ENCODE data around the gene SRGAP3. TPM values are rescaled to one million over a fixed set of nuclear protein-coding genes. Genes with fewer than 3 reads are reported as not detected.

SRGAP3 gene
- total and polyA plus RNA-seq, 7 experiments from 2014 or later = 1.4 to 6.0 (median 4.6) TPM

- no peaks in the 10 kb centered on the region for H3K4me1 ChIP-seq (ENCODE audit: control insufficient read depth in 2 of 2, insufficient read depth in 2 of 2, low read length in 2 of 2)
- Mint-ChIP-seq H3K36me3 (peaks cover 0 to 9% (median 4%) of the 10 kb centered on the region in 5 donors), H3K27me3 (peaks cover 0 to 5% (median 0%) of the 10 kb centered on the region in 5 donors), H3K4me3 (no peak overlapping the region), H3K4me1 (peaks cover 0 to 8% (median 0%) of the 10 kb centered on the region in 7 donors), H3K9me3 (no peaks in the 10 kb centered on the region), H3K27ac (no peak overlapping the region)
- ChIA-PET CTCF (no interaction called here), POLR2A (no interaction called here)
- H3K36me3 ChIP-seq (ENCODE audit: control insufficient read depth in 2 of 3, insufficient read depth in 3 of 3, low read length in 3 of 3) = no peaks in the 10 kb centered on the region
- H3K9me3 ChIP-seq (ENCODE audit: control insufficient read depth in 2 of 3, low read length in 3 of 3) = no peaks in the 10 kb centered on the region
- no peak overlapping the region for H3K27ac ChIP-seq (ENCODE audit: low read depth, low read length)
- ATAC-seq (no peak), DNase-seq (no peak)
- H3K4me3 ChIP-seq (ENCODE audit: low read length) = no peak overlapping the region
- intact Hi-C loops (cut with micrococcal nuclease) = no loop called here
- H3K27me3 ChIP-seq (ENCODE audit: control insufficient read depth in 2 of 2, insufficient read depth in 2 of 2, low read length in 2 of 2) = no peaks in the 10 kb centered on the region
These were observed 124.7 kb downstream of the SRGAP3 start for GRCh38 chr3:9124730-9125129.

GRCh38 chr3:9123840-9124239 lies 125.6 kb downstream of the SRGAP3 start:
- ChIA-PET CTCF (no interaction called here), POLR2A (no interaction called here)
- no peak overlapping the region for H3K27ac Mint-ChIP-seq

DNA sequence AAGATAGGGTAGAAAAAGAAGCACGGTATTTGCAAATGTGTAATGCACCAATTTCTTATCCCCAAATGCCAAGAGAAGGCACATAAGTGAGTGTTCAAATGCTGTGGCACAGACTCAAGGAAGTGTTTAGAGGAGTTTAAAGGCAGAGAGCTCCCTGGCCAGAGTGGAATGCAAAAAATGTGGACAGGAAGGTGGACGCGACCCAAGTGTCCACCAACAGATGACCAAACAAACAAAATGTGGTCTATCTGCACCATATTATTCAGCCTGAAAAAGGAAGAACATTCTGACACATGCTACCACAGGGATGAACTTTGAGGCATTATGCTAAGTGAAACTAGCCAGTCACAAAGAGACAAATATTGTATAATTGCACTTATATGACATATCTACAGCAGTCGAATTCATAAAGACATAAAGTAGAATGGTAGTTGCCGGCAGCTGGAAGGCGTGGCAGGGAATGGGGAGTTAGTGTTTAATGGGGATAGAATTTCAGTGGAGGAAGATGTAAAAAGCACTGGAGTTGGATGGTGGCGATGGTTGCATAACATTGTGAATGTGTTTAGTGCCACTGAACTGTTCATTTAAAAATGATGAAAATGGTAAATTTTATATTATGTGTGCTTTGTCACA lies 126.6 kb downstream of the SRGAP3 start:
- intact Hi-C loops (cut with micrococcal nuclease) = no loop called here
- H3K27me3 Mint-ChIP-seq = peaks cover 0 to 5% (median 0%) of the 10 kb centered on the region in 5 donors
- ATAC-seq = no peak
- no peak overlapping the region for H3K27ac ChIP-seq (ENCODE audit: low read depth, low read length)
- no peaks in the 10 kb centered on the region for H3K27me3 ChIP-seq (ENCODE audit: control insufficient read depth in 2 of 2, insufficient read depth in 2 of 2, low read length in 2 of 2)
- H3K4me3 ChIP-seq (ENCODE audit: low read length) = no peak overlapping the region
- H3K4me3 Mint-ChIP-seq = no peak overlapping the region
- ChIA-PET CTCF (interaction anchor here (0.6 kb wide), 1 partner anchor 1630 kb away, joined by 3 read pairs; no protein-coding TSS in a partner anchor), POLR2A (no interaction called here)
- H3K9me3 Mint-ChIP-seq = no peaks in the 10 kb centered on the region
- peaks cover 0 to 5% (median 0%) of the 10 kb centered on the region in 7 donors for H3K4me1 Mint-ChIP-seq
- H3K36me3 ChIP-seq (ENCODE audit: control insufficient read depth in 2 of 3, insufficient read depth in 3 of 3, low read length in 3 of 3) = no peaks in the 10 kb centered on the region
- H3K9me3 ChIP-seq (ENCODE audit: control insufficient read depth in 2 of 3, low read length in 3 of 3) = no peaks in the 10 kb centered on the region
- H3K4me1 ChIP-seq (ENCODE audit: control insufficient read depth in 2 of 2, insufficient read depth in 2 of 2, low read length in 2 of 2) = no peaks in the 10 kb centered on the region
- DNase-seq = no peak
- H3K36me3 Mint-ChIP-seq = peaks cover 0 to 9% (median 4%) of the 10 kb centered on the region in 5 donors
- no peak overlapping the region for H3K27ac Mint-ChIP-seq

More at GRCh38 chr3:9123840-9124239, 125.6 kb downstream of the SRGAP3 start:
- DNase-seq = no peak
- H3K4me1 Mint-ChIP-seq = peaks cover 0 to 5% (median 2%) of the 10 kb centered on the region in 7 donors
- H3K27ac ChIP-seq (ENCODE audit: low read depth, low read length) = no peak overlapping the region
- no peaks in the 10 kb centered on the region for H3K36me3 ChIP-seq (ENCODE audit: control insufficient read depth in 2 of 3, insufficient read depth in 3 of 3, low read length in 3 of 3)
- intact Hi-C loops (cut with micrococcal nuclease) = no loop called here
- H3K9me3 ChIP-seq (ENCODE audit: control insufficient read depth in 2 of 3, low read length in 3 of 3) = no peaks in the 10 kb centered on the region
- H3K4me1 ChIP-seq (ENCODE audit: control insufficient read depth in 2 of 2, insufficient read depth in 2 of 2, low read length in 2 of 2) = no peaks in the 10 kb centered on the region
- H3K27me3 Mint-ChIP-seq = peaks cover 0 to 5% (median 0%) of the 10 kb centered on the region in 5 donors
- no peaks in the 10 kb centered on the region for H3K9me3 Mint-ChIP-seq
- no peak for ATAC-seq
- no peak overlapping the region for H3K4me3 ChIP-seq (ENCODE audit: low read length)
- H3K27me3 ChIP-seq (ENCODE audit: control insufficient read depth in 2 of 2, insufficient read depth in 2 of 2, low read length in 2 of 2) = no peaks in the 10 kb centered on the region
- H3K4me3 Mint-ChIP-seq = no peak overlapping the region
- H3K36me3 Mint-ChIP-seq = peaks cover 0 to 9% (median 4%) of the 10 kb centered on the region in 5 donors

DNA sequence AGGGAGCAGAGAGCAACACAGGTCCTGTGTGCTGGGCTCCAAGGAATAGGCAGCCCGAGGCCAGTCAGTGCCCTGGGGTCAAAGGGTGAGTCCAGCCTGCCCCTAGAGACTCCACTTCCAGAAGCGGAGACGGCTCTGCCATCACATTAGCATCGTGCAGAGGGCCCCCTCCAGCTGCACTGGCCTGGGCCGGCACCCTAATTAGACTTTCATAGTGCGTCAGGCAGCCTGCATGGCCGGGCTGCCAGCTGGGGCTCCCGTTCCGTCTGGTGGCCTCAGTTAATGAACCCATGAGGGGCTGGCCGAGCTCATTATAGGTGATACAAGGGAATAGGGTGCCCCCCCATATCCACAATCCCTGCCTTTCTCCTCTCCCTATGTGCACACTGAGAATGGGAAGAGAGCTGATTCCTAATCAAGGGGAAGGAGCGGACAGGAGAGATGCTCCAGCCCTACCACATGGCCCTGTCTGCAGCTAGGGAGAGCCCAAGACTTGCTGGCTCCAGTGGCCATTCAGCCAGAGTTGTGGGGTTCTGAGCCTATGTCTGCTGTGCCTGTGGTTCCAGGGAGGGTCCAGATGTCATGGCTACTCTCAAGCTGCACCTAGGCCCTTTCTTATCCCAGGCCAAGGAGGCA lies 128.0 kb downstream of the SRGAP3 start:
- intact Hi-C loops (cut with micrococcal nuclease) = no loop called here
- Mint-ChIP-seq H3K4me1 (peaks cover 0 to 5% (median 0%) of the 10 kb centered on the region in 7 donors), H3K27me3 (peaks cover 0 to 5% (median 0%) of the 10 kb centered on the region in 5 donors), H3K9me3 (no peaks in the 10 kb centered on the region), H3K36me3 (peaks cover 0 to 9% (median 4%) of the 10 kb centered on the region in 5 donors), H3K27ac (no peak overlapping the region), H3K4me3 (no peak overlapping the region)
- no peaks in the 10 kb centered on the region for H3K27me3 ChIP-seq (ENCODE audit: control insufficient read depth in 2 of 2, insufficient read depth in 2 of 2, low read length in 2 of 2)
- CTCF ChIA-PET = no interaction called here
- no peaks in the 10 kb centered on the region for H3K4me1 ChIP-seq (ENCODE audit: control insufficient read depth in 2 of 2, insufficient read depth in 2 of 2, low read length in 2 of 2)
- no peak for ATAC-seq
- H3K9me3 ChIP-seq (ENCODE audit: control insufficient read depth in 2 of 3, low read length in 3 of 3) = no peaks in the 10 kb centered on the region
- H3K4me3 ChIP-seq (ENCODE audit: low read length) = no peak overlapping the region
- H3K27ac ChIP-seq (ENCODE audit: low read depth, low read length) = no peak overlapping the region
- no peak for DNase-seq
- no peaks in the 10 kb centered on the region for H3K36me3 ChIP-seq (ENCODE audit: control insufficient read depth in 2 of 3, insufficient read depth in 3 of 3, low read length in 3 of 3)
- POLR2A ChIA-PET = no interaction called here

DNA sequence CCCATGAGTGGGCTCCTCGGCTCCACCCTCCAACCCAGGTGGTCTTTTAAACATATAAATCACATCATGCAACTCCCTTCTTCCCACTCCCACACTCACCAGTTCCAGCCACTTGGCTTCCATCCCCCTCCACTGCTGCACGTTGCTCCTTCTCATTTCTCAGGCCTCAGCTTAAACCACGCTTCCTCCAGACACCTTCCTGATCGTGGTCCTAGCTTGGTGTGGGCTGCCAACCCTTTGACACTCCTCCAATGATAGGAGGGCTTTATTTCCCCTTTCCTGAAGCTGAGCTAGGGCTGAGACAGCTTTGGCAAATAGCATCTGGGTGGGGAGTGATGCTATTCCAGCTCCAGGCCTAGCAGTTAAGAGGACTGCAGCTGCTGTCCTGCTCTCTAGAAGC lies 130.1 kb downstream of the SRGAP3 start:
- H3K36me3 Mint-ChIP-seq = peaks cover 0 to 9% (median 0%) of the 10 kb centered on the region in 5 donors
- Histone ChIP-seq H3K4me3 (ENCODE audit: low read length) (no peak overlapping the region), H3K27me3 (ENCODE audit: control insufficient read depth in 2 of 2, insufficient read depth in 2 of 2, low read length in 2 of 2) (no peaks in the 10 kb centered on the region), H3K36me3 (ENCODE audit: control insufficient read depth in 2 of 3, insufficient read depth in 3 of 3, low read length in 3 of 3) (no peaks in the 10 kb centered on the region), H3K4me1 (ENCODE audit: control insufficient read depth in 2 of 2, insufficient read depth in 2 of 2, low read length in 2 of 2) (no peaks in the 10 kb centered on the region), H3K9me3 (ENCODE audit: control insufficient read depth in 2 of 3, low read length in 3 of 3) (no peaks in the 10 kb centered on the region), H3K27ac (ENCODE audit: low read depth, low read length) (no peak overlapping the region)
- H3K9me3 Mint-ChIP-seq = no peaks in the 10 kb centered on the region
- peaks cover 0 to 13% (median 0%) of the 10 kb centered on the region in 5 donors for H3K27me3 Mint-ChIP-seq
- ATAC-seq (no peak), DNase-seq (no peak)
- ChIA-PET CTCF (no interaction called here), POLR2A (no interaction called here)
- H3K4me3 Mint-ChIP-seq = no peak overlapping the region
- peaks cover 0 to 5% (median 0%) of the 10 kb centered on the region in 7 donors for H3K4me1 Mint-ChIP-seq
- intact Hi-C loops (cut with micrococcal nuclease) = no loop called here
- no peak overlapping the region for H3K27ac Mint-ChIP-seq

DNA sequence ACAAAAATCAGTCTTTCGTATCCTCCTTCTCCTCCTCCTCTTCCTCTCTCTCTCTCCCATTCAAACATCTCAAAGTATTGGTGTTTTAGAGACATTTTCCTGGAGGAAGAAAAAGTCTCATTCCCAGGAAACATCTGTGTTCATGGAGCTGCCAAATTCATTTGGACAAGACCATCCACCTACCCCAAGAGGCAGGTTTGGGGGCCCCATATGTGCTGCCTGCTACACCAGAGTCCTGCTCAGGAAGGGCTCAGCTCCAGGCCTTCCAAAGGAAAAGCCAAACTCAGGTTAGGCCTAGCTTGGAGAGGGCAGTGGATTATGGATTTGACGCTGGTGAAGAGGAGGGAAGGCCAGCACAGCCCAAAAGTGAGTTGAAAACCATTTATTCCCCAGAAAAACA lies 131.2 kb downstream of the SRGAP3 start:
- Histone ChIP-seq H3K36me3 (ENCODE audit: control insufficient read depth in 2 of 3, insufficient read depth in 3 of 3, low read length in 3 of 3) (no peaks in the 10 kb centered on the region), H3K4me3 (ENCODE audit: low read length) (no peak overlapping the region), H3K27me3 (ENCODE audit: control insufficient read depth in 2 of 2, insufficient read depth in 2 of 2, low read length in 2 of 2) (no peaks in the 10 kb centered on the region), H3K9me3 (ENCODE audit: control insufficient read depth in 2 of 3, low read length in 3 of 3) (no peaks in the 10 kb centered on the region), H3K27ac (ENCODE audit: low read depth, low read length) (no peak overlapping the region), H3K4me1 (ENCODE audit: control insufficient read depth in 2 of 2, insufficient read depth in 2 of 2, low read length in 2 of 2) (no peaks in the 10 kb centered on the region)
- intact Hi-C loops (cut with micrococcal nuclease) = no loop called here
- Mint-ChIP-seq H3K36me3 (peaks cover 0 to 7% (median 3%) of the 10 kb centered on the region in 5 donors), H3K27me3 (peaks cover 0 to 13% (median 0%) of the 10 kb centered on the region in 5 donors), H3K4me1 (peaks cover 0 to 5% (median 0%) of the 10 kb centered on the region in 7 donors), H3K4me3 (no peak overlapping the region), H3K27ac (no peak overlapping the region), H3K9me3 (no peaks in the 10 kb centered on the region)
- no peak for DNase-seq
- POLR2A ChIA-PET = no interaction called here
- no peak for ATAC-seq
- CTCF ChIA-PET = no interaction called here

DNA sequence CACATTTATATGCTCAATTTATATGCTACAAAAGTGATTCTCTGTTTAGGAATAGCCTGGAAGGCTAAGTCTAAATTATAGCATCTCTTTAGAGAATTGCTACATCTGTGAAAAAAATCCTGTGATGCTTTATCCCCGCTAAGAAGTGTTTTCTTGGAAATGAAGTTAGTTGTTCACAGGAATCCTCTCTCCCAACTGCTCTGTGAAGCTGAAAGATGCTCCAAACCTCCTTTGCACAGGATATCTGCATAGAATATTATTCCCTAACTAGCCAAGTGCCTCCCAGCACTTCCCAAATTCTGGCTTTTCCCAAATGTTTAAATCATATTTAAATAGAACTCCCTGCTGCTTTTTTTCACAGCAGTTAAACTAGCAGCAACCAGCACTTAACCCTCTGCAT lies 132.2 kb downstream of the SRGAP3 start:
- ATAC-seq = no peak
- H3K9me3 Mint-ChIP-seq = peaks cover 0 to 1% (median 0%) of the 10 kb centered on the region in 11 donors

More for the DNA sequence above, 132.2 kb downstream of the SRGAP3 start:
- no peaks in the 10 kb centered on the region for H3K36me3 ChIP-seq (ENCODE audit: control insufficient read depth in 2 of 3, insufficient read depth in 3 of 3, low read length in 3 of 3)
- no peak overlapping the region for H3K27ac Mint-ChIP-seq
- no peaks in the 10 kb centered on the region for H3K9me3 ChIP-seq (ENCODE audit: control insufficient read depth in 2 of 3, low read length in 3 of 3)
- no peak overlapping the region for H3K4me3 Mint-ChIP-seq
- POLR2A ChIA-PET = no interaction called here
- DNase-seq = no peak
- CTCF ChIA-PET = no interaction called here
- H3K4me1 Mint-ChIP-seq = peaks cover 0 to 5% (median 0%) of the 10 kb centered on the region in 7 donors
- H3K27me3 ChIP-seq (ENCODE audit: control insufficient read depth in 2 of 2, insufficient read depth in 2 of 2, low read length in 2 of 2) = no peaks in the 10 kb centered on the region
- no peak overlapping the region for H3K4me3 ChIP-seq (ENCODE audit: low read length)
- H3K36me3 Mint-ChIP-seq = peaks cover 0 to 6% (median 4%) of the 10 kb centered on the region in 5 donors
- no peaks in the 10 kb centered on the region for H3K4me1 ChIP-seq (ENCODE audit: control insufficient read depth in 2 of 2, insufficient read depth in 2 of 2, low read length in 2 of 2)
- no peak overlapping the region for H3K27ac ChIP-seq (ENCODE audit: low read depth, low read length)
- H3K27me3 Mint-ChIP-seq = peaks cover 0 to 13% (median 0%) of the 10 kb centered on the region in 5 donors
- intact Hi-C loops (cut with micrococcal nuclease) = no loop called here
